Panc1 (cell line): ENCODE measurements around the gene FUT4. TPM values are rescaled to one million over a fixed set of nuclear protein-coding genes. Genes with fewer than 3 reads are reported as not detected.

Experiments
- ATAC-seq: fragments of 200-7000 bp; cut with Tn5 transposase; 2 replicates; pipeline ENCODE4 v1.9.1; 2020; ENCODE audit warnings: mild to moderate bottlenecking, moderate library complexity
- BruUV-seq: library from RNA; stranded (reverse); fragments of 400-500 nt; replicated peaks from 2 replicates; lab custom pipeline; 2021; lab: Mats Ljungman, UMichigan
- CTCF ChIA-PET: fragments of 300-600 bp; sonication (Branson Sonifier 250); formaldehyde crosslinking; loops from one replicate; lab custom pipeline; 2022; ENCODE audit warnings: antibody characterized with exemption; lab: Charles Lee
- POLR2A ChIA-PET: fragments of 300-600 bp; sonication (Branson Sonifier 250); formaldehyde crosslinking; loops from one replicate; lab custom pipeline; 2022; ENCODE audit warnings: antibody characterized with exemption; lab: Charles Lee
- DNase-seq: peaks from one replicate; pipeline ENCODE4 v3.0.0-alpha.2; 2010; ENCODE audit warnings: low read depth, low spot score
- H3K27ac ChIP-seq: 2 replicates; pipeline ENCODE4 v1.5.1; 2011; ENCODE audit warnings: mild to moderate bottlenecking, low read length, inconsistent platforms
- H3K27me3 ChIP-seq: fragments of 200-500 bp; sonication (Bioruptor generic); 2 replicates; pipeline ENCODE4 v1.6.0; 2014; ENCODE audit warnings: low read length, inconsistent platforms; ENCODE audit not compliant: control insufficient read depth, insufficient read depth
- H3K36me3 ChIP-seq: fragments of 200-500 bp; sonication (Bioruptor generic); 2 replicates; pipeline ENCODE4 v1.5.1; 2014; ENCODE audit warnings: inconsistent platforms, mild to moderate bottlenecking, low read length, moderate library complexity; ENCODE audit not compliant: control insufficient read depth, insufficient read depth
- H3K4me1 ChIP-seq: 2 replicates; pipeline ENCODE4 v1.5.1; 2011; ENCODE audit warnings: inconsistent platforms, mild to moderate bottlenecking, low read length, moderate library complexity; ENCODE audit not compliant: control insufficient read depth, insufficient read depth
- H3K4me3 ChIP-seq, 2 experiments: 2 replicates each; pipeline ENCODE4 v1.5.1; 2011 to 2012; ENCODE audit warnings: low read depth in 2 of 2, low read length in 2 of 2, mild to moderate bottlenecking in 2 of 2, inconsistent platforms in 1 of 2, moderate library complexity in 1 of 2
- H3K9me3 ChIP-seq: fragments of 200-500 bp; sonication (Bioruptor generic); 2 replicates; pipeline ENCODE4 v1.5.1; 2014; ENCODE audit warnings: low read depth, mild to moderate bottlenecking, inconsistent platforms, low read length, moderate library complexity; ENCODE audit not compliant: control insufficient read depth, insufficient read depth
- POLR2AphosphoS5 ChIP-seq: IDR thresholded peaks from 2 replicates; pipeline ENCODE4 v1.6.1; 2012; ENCODE audit warnings: mild to moderate bottlenecking, low read depth, low read length, moderate library complexity
- SIN3A ChIP-seq: IDR thresholded peaks from 2 replicates; pipeline ENCODE4 v1.6.1; 2012; ENCODE audit warnings: low read depth, mild to moderate bottlenecking, low read length, moderate library complexity, borderline replicate concordance; ENCODE audit not compliant: insufficient read depth
- TCF7L2 ChIP-seq: IDR thresholded peaks from 2 replicates; pipeline ENCODE4 v1.6.1; 2011; ENCODE audit warnings: mild to moderate bottlenecking, low read depth, low read length, inconsistent platforms
- in situ Hi-C: cut with HindIII; loops from 2 replicates; pipeline ENCODE4 v1.10.0; 2016; ENCODE audit warnings: low sequenced_read_pairs, low pct_unique_long_range_greater_than_20kb
- intact Hi-C: fragments of 100-400 bp; cut with micrococcal nuclease; formaldehyde crosslinking; loops from one replicate; pipeline ENCODE4 v1.10.0; 2022; ENCODE audit not compliant: unreplicated experiment
- total RNA-seq: library from RNA; stranded (reverse); gene quantifications from one replicate; pipeline ENCODE4 v1.2.1, GENCODE V29; 2021; ENCODE audit not compliant: unreplicated experiment
- TF ChIP-seq, protein P1 (sequence below), 2 experiments: IDR thresholded peaks; 2 replicates each; pipeline ENCODE4 v1.6.1; 2011 to 2012; ENCODE audit warnings: low read depth in 2 of 2, control low read depth in 1 of 2, low read length in 1 of 2, mild to moderate bottlenecking in 1 of 2, moderate library complexity in 1 of 2; ENCODE audit not compliant: insufficient read depth in 1 of 2
- TF ChIP-seq, protein P2 (sequence below): fragments of 450-650 bp; IDR thresholded peaks from 2 replicates; pipeline ENCODE4 v1.5.1; 2017; ENCODE audit warnings: mild to moderate bottlenecking

The FUT4 gene
- total RNA-seq, 1 experiment from 2014 or later = 11.2 TPM

DNA sequence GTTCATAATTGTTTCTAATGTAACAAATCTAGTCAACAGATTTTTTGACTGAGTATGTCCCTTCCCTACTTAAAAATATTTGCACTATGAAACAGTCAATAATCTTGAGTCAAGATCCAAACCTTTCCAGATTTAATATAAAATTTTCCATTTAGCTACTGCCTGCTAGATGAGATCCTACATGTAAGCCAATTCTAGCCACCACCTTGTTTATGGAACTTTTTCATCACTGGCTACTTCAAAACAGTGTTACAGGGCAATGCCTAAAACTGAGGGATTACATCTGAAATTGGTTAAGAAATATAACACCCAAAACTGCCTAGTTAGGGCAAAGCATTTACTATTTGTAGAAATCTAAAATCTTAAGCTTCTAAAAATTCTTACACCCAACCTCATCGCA lies 10.5 kb upstream of the FUT4 start:
- no TSS peak for BruUV-seq
- POLR2A ChIA-PET = interaction anchor here (0.6 to 1.0 kb wide), 2 partner anchors 11 to 48 kb away, joined by 3 read pairs; partner anchors contain the start of gene FUT4
- in situ Hi-C loops (no loop called here), intact Hi-C loops (no loop called here)
- no peaks in the 10 kb centered on the region for H3K4me1 ChIP-seq
- CTCF ChIA-PET = no interaction called here
- no peak overlapping the region for H3K27ac ChIP-seq
- no peak for ATAC-seq
- H3K9me3 ChIP-seq = no peaks in the 10 kb centered on the region
- H3K36me3 ChIP-seq = no peaks in the 10 kb centered on the region
- H3K27me3 ChIP-seq = peaks cover 2% of the 10 kb centered on the region; the same call in 1 of the 2 replicates
- no peak overlapping the region for H3K4me3 ChIP-seq
- TF ChIP-seq, protein P1, sequence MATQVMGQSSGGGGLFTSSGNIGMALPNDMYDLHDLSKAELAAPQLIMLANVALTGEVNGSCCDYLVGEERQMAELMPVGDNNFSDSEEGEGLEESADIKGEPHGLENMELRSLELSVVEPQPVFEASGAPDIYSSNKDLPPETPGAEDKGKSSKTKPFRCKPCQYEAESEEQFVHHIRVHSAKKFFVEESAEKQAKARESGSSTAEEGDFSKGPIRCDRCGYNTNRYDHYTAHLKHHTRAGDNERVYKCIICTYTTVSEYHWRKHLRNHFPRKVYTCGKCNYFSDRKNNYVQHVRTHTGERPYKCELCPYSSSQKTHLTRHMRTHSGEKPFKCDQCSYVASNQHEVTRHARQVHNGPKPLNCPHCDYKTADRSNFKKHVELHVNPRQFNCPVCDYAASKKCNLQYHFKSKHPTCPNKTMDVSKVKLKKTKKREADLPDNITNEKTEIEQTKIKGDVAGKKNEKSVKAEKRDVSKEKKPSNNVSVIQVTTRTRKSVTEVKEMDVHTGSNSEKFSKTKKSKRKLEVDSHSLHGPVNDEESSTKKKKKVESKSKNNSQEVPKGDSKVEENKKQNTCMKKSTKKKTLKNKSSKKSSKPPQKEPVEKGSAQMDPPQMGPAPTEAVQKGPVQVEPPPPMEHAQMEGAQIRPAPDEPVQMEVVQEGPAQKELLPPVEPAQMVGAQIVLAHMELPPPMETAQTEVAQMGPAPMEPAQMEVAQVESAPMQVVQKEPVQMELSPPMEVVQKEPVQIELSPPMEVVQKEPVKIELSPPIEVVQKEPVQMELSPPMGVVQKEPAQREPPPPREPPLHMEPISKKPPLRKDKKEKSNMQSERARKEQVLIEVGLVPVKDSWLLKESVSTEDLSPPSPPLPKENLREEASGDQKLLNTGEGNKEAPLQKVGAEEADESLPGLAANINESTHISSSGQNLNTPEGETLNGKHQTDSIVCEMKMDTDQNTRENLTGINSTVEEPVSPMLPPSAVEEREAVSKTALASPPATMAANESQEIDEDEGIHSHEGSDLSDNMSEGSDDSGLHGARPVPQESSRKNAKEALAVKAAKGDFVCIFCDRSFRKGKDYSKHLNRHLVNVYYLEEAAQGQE (IDR thresholded peaks at IDR 0.05; ENCODE audit: insufficient read depth in 1 of 2, low read depth in 2 of 2, low read length in 1 of 2) = no peak
- TF ChIP-seq POLR2AphosphoS5 (no peak), TCF7L2 (no peak), SIN3A (no peak)
- TF ChIP-seq, protein P2, sequence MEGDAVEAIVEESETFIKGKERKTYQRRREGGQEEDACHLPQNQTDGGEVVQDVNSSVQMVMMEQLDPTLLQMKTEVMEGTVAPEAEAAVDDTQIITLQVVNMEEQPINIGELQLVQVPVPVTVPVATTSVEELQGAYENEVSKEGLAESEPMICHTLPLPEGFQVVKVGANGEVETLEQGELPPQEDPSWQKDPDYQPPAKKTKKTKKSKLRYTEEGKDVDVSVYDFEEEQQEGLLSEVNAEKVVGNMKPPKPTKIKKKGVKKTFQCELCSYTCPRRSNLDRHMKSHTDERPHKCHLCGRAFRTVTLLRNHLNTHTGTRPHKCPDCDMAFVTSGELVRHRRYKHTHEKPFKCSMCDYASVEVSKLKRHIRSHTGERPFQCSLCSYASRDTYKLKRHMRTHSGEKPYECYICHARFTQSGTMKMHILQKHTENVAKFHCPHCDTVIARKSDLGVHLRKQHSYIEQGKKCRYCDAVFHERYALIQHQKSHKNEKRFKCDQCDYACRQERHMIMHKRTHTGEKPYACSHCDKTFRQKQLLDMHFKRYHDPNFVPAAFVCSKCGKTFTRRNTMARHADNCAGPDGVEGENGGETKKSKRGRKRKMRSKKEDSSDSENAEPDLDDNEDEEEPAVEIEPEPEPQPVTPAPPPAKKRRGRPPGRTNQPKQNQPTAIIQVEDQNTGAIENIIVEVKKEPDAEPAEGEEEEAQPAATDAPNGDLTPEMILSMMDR = no peak
- DNase-seq = no peak

DNA sequence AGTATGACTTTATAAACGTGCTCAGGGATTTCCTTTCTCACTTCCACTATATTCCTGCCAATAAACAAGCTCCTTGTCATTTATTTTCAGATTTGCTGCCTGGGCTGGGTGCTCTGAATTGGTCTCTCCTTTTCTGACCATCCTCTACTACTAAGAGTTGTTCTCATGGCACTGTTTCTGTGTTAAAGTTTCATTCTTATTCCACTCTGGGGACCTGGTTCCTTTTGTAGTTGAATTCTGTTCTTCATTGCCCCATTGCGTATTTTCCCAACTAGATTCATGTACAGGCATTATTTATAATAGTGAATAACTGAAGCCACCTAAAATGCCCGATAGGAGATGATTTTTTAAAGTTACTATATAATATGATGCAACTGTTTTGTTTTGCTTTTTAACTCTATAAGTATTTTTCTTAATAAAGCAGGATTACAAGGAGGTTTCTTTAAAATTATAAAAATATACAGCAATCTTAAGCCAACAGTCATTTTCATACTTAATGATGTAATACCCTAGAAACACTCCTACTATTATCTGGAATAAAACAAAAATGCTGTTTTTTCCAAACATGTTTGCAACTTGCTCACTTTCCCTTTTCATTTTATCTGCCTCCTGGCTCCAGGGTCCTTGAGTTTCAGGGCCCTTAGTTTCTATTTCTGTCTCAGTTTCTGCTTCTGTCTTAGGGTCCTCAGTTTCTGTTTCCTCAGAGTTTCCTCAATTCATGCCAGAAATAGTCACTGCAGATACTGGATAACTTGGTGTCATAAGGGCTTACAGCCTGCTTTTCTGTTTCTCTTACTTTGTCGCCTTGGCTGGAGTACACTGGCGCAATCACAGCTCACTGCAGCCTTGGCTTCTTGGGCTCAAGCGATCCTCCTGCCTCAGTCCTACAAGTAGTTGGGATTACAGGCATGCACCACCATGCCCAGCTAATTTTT lies 9.8 kb upstream of the FUT4 start:
- ChIA-PET CTCF (no interaction called here), POLR2A (interaction anchor here (0.6 kb wide), 1 partner anchor 47 kb away, joined by 3 read pairs; no protein-coding TSS in a partner anchor)
- Histone ChIP-seq H3K36me3 (no peaks in the 10 kb centered on the region), H3K27ac (no peak overlapping the region), H3K4me1 (no peaks in the 10 kb centered on the region), H3K27me3 (peaks cover 2% of the 10 kb centered on the region; the same call in 1 of the 2 replicates), H3K4me3 (no peak overlapping the region), H3K9me3 (no peaks in the 10 kb centered on the region)
- intact Hi-C loops (no loop called here), in situ Hi-C loops (no loop called here)
- DNase-seq (no peak), ATAC-seq (no peak)
- TF ChIP-seq, protein P2 = no peak
- TF ChIP-seq POLR2AphosphoS5 = no peak
- TF ChIP-seq, protein P1 (IDR thresholded peaks at IDR 0.05; ENCODE audit: insufficient read depth in 1 of 2, low read depth in 2 of 2, low read length in 1 of 2) = no peak
- TF ChIP-seq TCF7L2 = no peak
- TF ChIP-seq SIN3A = no peak
- no TSS peak for BruUV-seq
